Loucy (cell line): ENCODE measurements around the gene SNAP91.
"Not testable (repeated sequence)": the region's sequence is repeated elsewhere in the genome, so short reads cannot be mapped to it uniquely, and the experiment has no call there.

Source experiments
- CTCF ChIP-seq: fragments of 200-600 bp; sonication (generic); conservative IDR thresholded peaks from 2 replicates; pipeline ENCODE4 v1.5.1; 2014; ENCODE audit warnings: mild to moderate bottlenecking, antibody characterized with exemption, low read length
- EZH2phosphoT487 ChIP-seq: fragments of 200-600 bp; IDR thresholded peaks from 2 replicates; pipeline ENCODE4 v1.6.1; 2018; ENCODE audit warnings: antibody characterized with exemption, mild to moderate bottlenecking, moderate library complexity, borderline replicate concordance

DNA sequence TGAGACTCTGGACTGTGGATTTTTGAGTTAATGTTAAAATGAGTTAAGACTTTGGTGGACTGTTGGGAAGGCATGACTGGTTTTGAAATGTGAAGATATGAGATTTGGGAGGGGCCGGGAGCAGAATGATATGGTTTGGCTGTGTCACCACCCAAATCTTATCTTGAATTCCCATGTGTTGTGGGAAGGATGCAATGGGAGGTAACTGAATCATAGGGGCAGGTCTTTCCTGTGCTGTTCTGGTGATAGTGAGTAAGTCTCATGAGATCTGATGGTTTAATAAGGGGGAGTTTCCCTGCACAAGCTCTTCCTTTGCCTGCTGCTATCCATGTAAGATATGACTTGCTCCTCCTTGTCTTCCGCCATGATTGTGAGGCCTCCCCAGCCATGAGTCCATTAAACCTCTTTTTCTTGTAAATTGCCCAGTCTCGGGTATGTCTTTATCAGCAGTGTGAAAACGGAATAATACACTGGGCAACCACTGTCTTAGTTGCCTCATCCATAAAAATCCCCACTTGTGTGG, 137.2 kb downstream of the SNAP91 start:
- not testable (repeated sequence) for TF ChIP-seq CTCF, EZH2phosphoT487
